GM19397 (cell line): ENCODE data around the gene SH3RF3.

Source experiments
- ATAC-seq: cut with Tn5 transposase; IDR thresholded peaks from one replicate; pipeline ENCODE4 v1.9.1; 2021; ENCODE audit warnings: mild to moderate bottlenecking, moderate library complexity; ENCODE audit not compliant: unreplicated experiment

The SH3RF3 gene

GRCh38 chr2:109422071-109422757, 293.2 kb downstream of the SH3RF3 start:
- ATAC-seq: no peak

DNA sequence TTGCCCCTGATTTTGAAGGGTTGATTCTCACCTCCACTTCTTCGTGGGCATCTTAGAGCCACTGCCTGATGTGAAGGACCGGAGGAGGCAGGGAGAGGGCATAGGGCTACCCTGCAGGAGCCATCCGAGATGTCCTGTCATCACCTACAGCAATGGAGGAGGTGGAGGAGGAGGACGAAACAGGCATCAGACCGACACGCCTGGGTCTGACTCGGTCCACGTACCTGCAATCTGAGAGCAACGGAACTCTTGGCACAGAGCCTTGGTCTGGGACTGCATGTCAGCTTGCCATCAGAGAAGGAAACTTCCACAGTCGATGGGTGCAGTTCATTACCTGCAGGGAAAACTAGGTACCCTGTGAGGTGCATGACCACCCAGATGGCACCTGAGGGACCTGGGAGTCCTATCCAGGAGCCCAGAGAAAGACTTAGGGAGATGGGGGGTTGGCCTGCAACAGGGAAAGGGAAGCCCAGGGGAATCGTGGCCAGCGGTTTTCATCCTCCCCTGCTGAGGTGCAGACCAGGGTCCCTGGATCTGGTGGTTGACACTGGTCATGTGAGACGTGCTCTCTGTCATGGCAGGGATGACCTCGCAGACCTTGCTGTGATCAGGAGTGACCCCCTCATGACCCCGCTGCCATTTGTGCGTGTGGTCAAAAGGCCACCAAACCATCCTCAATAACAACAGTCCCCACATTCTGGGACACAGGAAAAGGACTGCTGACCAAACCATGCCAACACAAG, 293.9 kb downstream of the SH3RF3 start:
- ATAC-seq: no peak

DNA sequence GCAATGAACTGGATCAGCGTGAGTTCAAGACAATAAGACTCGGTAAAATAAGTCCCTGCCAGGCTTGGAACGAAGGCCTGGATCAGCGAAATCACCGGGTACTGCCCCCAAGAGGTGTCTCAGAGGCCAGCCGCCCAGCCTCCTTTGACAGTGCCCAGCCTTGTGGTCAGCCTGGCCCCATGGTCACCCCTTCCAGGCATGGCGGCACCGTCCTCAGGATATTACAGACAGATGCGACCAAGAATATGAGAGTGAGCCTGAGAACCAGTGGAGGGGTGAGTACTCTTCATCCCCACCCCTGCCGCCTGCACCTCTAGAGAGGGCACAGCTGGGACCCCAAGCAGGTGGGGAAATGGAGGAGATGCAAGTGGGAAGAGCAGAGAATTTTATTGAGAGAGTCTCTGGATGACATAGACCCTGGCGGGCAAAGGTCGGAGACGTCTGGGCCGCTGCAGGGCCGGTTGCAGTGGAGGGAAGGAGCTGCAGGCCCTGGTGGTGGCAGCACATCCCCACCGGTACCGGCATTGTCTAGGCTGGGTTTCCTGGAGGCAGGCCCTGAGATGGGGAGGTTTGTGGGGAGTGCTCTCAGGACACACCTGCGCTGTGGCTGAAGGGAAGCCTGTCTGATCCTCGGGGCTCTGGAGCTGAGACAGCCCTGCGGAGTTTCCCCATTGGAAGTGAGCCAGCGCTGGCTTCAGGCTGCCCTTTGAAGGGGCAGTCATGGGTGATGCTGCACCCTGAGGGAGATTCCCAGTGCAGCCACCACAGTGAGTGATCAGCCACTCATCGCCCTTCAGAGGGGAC, 294.8 kb downstream of the SH3RF3 start:
- no peak for ATAC-seq

DNA sequence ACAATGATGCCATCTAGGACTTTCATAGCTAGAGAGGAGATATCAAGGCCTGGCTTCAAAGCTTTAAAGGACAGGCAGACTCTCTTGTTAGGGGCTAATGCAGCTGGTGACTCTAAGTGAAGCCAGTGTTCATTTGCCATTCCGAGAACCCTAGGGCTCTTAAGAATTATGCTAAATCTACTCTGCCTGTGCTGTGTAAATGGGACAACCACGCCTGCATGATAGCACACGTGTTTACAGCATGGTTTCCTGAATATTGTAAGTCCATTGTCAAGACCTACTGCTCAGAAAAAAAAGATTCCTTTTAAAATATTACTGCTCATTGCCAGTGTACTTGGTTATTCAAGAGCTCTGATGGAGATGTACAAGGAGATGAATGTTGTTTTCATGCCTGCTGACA, 296.4 kb downstream of the SH3RF3 start:
- no peak for ATAC-seq

- ATAC-seq: no peak
Measured at GRCh38 chr2:109427661-109428091, 298.7 kb downstream of the SH3RF3 start.

DNA sequence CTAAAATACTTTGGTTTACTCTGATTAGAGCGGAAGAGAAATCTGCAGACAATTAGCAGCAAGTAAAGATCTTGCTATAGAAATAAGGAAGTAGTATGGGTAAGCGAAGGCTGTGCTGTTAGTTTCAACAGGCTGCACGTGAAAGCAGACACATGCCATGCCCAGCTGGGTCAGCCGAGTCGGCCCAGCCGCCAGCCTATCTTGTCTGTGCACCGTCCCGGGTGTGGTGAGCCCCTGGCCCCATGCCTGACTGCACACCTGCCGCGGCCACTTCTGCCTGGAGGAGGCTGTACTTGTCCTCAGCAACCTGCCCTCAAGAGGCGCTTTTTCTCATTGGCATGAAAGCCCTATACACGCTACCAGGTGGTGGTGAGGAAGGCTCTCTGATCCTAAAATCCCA, 299.3 kb downstream of the SH3RF3 start:
- ATAC-seq: no peak

DNA sequence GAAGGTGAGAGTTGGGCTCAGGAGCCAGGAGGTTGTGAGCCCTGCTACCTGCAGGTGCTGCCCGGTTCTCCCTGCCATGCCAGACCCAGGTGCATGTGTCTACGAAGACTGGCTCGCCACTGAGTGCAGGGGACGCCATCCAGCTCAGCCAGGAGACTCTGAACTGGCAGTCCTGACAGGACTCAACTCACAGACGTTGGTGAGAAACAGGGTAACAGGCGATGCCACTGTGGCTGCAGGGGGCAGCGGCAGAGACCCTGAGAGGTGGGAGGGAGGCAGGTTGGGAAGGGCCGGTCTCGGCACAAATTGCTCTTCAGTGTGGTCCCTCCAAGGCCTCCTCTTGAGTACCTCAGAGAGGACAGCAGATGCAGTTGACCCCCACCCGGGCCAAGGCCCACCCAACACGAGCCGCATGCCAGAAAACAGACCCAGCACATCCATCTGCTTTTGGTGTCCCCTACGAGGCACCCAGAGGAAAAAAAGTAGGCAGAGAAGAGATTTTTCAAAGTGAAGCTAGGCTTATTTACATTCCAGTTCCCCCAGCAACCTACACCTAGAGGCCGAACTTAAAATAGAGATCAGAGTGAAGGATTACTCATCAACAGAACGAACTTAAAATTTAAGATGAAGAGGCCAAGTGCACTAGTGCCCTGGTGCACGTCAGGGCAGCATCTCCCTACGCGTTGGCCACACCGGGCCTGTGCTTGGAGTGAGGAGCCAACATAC, 300.0 kb downstream of the SH3RF3 start:
- no peak for ATAC-seq

DNA sequence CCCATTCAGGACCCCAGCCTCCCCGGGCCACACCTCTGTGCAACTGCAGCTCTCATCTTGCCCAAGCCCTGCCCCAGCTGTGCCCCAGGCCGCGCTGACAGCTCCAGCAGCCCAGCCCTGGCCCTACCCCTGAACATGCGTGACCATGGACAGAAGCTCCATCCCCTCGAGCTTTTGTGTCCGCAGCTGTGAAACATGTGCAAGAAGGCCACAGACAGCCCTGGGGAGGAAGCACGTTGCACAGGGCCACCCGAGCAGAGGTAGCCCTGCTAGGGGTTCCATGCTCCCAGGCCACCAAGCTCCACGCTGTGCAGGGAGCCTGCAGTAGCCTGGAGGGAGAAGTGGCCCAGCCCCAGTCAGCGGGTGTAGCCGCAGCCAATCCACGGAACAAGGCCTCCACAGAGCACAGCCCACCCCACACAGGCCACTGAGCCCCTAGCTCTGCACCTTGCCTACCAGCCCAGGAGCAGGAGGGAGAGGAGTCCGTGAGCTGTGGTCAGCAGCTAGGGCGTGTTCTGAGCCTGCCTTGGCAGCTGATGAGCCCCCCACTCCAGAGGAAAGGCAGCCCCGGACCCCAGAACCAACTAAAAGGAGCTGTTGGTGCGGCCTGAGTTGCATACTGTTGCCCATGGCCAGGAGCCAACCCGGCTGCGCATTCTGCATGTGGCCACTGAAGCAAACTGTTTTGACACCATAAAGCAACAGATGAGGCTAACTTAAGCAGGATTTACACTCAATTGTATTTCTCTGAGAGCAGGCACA, 300.7 kb downstream of the SH3RF3 start:
- no peak for ATAC-seq

DNA sequence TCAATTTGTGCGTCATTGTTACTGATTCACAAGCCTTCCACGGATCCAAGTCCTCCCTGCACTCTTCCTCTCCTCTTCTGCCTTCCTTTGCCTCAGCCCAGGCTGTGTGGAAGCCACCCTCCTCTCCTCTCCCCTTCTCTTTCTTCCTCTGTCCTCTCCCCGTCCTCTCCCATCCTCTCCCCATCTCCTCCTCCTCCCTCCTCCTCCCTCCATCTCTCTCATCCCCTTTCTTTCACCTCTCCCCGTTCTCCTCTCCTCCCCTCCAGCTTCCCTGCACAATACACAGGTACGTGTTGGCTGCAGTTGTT, 301.3 kb downstream of the SH3RF3 start:
- no peak for ATAC-seq

GRCh38 chr2:109432421-109432820, 303.4 kb downstream of the SH3RF3 start:
- ATAC-seq: no peak

DNA sequence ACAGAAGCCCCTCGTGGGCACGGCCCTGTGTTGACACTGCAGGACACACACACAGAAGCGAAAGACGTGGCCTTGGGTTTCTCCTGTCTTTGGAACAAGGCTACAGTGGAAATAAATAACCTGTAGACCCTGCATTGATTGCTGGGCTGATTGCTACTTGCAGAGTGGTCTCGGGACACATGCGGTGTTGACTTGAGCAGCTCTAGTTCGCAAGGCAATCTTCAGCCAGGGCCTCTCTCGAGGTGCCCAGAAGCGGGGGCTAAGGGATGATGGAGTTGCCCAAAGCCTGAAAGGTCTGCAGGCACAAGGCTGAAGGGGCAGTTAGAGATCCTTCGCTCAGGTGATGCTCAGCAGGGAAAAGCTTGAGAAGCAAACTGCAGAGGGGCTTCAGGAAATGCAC, 304.5 kb downstream of the SH3RF3 start:
- ATAC-seq: no peak

- ATAC-seq: no peak
Measured at GRCh38 chr2:109433926-109434325, 304.9 kb downstream of the SH3RF3 start.

DNA sequence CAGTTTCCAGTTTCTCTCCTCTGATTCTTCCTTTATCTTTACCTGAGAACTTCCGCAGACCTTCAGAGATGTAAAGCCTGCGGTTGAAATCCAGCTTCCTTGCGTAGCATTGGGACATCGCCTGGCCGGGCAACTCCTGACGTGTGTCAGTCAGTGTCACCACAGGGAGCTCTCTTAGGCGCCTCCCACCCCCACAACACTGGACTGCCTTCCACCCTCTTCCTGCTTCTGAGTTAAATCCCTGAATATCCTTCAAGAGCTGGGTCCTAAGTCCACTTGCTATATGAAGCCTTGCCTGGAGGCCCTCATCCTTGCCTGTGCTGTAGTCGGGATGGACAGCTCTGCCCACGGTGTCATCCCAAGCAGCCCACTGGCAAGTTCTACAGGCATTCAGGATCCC, 305.3 kb downstream of the SH3RF3 start:
- no peak for ATAC-seq

DNA sequence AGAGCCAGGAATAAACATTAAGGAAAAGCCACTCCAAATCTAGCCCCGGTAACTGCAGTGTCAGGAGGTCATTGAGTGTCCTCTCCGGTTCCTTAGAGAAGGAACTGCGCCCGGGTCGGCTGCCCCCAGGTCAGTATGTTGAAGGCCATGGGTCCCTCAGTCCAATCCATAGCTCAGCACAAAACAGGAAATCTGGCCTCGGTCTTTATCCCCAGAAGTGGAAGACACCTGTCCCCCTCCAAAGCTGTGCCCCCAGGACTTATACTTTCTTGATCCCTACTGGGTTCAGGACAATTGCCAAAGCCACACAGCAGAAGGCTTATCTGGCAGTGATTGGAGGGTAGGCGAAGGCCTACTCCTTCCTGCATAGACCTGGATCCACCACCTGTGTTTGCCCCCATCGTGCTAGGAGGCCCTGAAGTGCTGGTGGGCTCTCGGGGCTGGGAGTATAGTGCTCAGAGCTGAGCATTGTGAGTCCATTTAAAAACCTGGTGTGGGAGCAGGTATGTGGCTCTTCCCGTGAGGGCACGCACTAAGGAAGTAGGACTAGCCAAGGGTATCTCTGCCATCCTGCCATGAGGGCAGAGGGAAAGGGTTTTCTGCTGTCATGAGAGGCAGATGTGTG, 306.2 kb downstream of the SH3RF3 start:
- no peak for ATAC-seq

- ATAC-seq: no peak
Measured at GRCh38 chr2:109435901-109436598, 307.0 kb downstream of the SH3RF3 start.

DNA sequence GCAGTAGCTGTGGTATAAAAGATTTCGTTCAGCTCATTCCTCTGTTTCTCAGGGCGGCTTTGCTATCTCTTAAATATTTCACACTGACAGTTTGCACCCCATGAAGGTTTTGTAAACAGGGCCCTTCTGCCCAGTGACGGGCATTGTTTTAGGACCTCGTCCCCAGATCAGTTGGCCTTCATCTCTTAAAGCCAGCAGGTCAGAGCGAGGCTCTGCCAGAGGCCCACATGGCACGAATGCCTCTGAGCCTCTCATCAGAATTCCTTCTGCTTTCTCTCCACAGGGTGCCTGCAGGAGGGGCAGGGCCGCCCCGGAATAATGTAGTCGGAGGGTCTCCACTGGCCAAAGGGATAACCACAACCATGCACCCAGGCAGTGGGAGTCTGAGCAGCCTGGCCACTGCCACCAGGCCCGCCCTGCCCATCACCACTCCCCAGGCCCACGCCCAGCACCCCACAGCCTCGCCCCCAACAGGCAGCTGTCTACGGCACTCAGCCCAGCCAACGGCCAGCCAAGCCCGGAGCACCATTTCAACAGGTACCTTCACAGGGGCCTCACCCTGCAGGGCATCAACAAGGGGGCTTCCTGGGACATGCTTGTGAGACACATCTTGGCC, 307.7 kb downstream of the SH3RF3 start:
- ATAC-seq: no peak

- no peak for ATAC-seq
Measured at GRCh38 chr2:109437325-109438090, 308.5 kb downstream of the SH3RF3 start.

GRCh38 chr2:109438146-109438545, 309.1 kb downstream of the SH3RF3 start:
- no peak for ATAC-seq
